C4-2B (cell line): ENCODE results near the gene MKX.

Experiments used
- ZFX ChIP-seq: fragments of 450-650 bp; IDR thresholded peaks from 2 replicates; pipeline ENCODE4 v1.6.1; 2017
- TF ChIP-seq, protein P1 (sequence below): fragments of 450-650 bp; conservative IDR thresholded peaks from 2 replicates; pipeline ENCODE4 v1.5.1; 2017; ENCODE audit warnings: mild to moderate bottlenecking

DNA sequence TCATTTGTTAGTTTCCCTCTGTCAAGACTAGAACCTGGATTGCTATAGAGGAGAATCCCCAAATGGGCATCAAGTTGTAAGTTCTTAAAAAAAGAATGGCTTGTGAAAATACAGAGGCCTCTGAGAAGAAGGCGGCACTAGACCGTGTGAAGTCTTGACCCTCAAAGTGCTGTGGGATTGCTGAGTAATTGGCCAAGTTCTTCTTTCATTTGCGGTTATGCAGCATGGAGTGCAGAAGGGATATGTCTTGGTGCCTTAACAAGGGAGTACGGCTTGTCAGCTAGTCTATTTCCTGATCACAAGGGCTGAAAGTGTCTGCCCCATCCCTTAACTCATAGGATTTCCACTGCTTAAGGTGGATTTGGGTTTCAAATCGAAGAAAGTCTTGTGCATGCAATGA lies 81.2 kb downstream of the MKX start:
- TF ChIP-seq, protein P1, sequence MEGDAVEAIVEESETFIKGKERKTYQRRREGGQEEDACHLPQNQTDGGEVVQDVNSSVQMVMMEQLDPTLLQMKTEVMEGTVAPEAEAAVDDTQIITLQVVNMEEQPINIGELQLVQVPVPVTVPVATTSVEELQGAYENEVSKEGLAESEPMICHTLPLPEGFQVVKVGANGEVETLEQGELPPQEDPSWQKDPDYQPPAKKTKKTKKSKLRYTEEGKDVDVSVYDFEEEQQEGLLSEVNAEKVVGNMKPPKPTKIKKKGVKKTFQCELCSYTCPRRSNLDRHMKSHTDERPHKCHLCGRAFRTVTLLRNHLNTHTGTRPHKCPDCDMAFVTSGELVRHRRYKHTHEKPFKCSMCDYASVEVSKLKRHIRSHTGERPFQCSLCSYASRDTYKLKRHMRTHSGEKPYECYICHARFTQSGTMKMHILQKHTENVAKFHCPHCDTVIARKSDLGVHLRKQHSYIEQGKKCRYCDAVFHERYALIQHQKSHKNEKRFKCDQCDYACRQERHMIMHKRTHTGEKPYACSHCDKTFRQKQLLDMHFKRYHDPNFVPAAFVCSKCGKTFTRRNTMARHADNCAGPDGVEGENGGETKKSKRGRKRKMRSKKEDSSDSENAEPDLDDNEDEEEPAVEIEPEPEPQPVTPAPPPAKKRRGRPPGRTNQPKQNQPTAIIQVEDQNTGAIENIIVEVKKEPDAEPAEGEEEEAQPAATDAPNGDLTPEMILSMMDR: no peak
- TF ChIP-seq ZFX: no peak
